HEK293 (cell line): ENCODE results near the gene MKNK2.

Experiments
- CTCF ChIP-seq: fragments of 450-650 bp; formaldehyde crosslinking; IDR thresholded peaks from 2 replicates; pipeline ENCODE4 v1.5.1; 2016; ENCODE audit warnings: missing biosample characterization, missing genetic modification characterization
- HOXC10 ChIP-seq: sonication (generic); formaldehyde crosslinking; IDR thresholded peaks from 2 replicates; pipeline ENCODE4 v1.8.1; 2023; ENCODE audit warnings: mild to moderate bottlenecking, missing genetic modification reagents
- KLF8 ChIP-seq: fragments of 450-650 bp; formaldehyde crosslinking; IDR thresholded peaks from 2 replicates; pipeline ENCODE4 v1.5.1; 2016; ENCODE audit warnings: missing biosample characterization, missing genetic modification characterization
- ZBTB20 ChIP-seq: fragments of 450-650 bp; formaldehyde crosslinking; IDR thresholded peaks from 2 replicates; pipeline ENCODE4 v1.5.1; 2016; ENCODE audit warnings: missing biosample characterization, missing genetic modification characterization
- ZBTB26 ChIP-seq: fragments of 450-650 bp; formaldehyde crosslinking; optimal IDR thresholded peaks from 2 replicates; pipeline ENCODE3; 2016; ENCODE audit warnings: missing biosample characterization, mild to moderate bottlenecking, missing genetic modification characterization
- ZNF202 ChIP-seq: fragments of 450-650 bp; formaldehyde crosslinking; IDR thresholded peaks from 2 replicates; pipeline ENCODE4 v1.5.1; 2016; ENCODE audit warnings: missing biosample characterization, missing genetic modification characterization, borderline replicate concordance
- ZNF341 ChIP-seq: fragments of 450-650 bp; formaldehyde crosslinking; IDR thresholded peaks from 2 replicates; pipeline ENCODE4; 2016; ENCODE audit warnings: low read depth, missing biosample characterization, missing genetic modification characterization
- ZNF664 ChIP-seq: fragments of 450-650 bp; formaldehyde crosslinking; IDR thresholded peaks from 2 replicates; pipeline ENCODE4 v1.5.1; 2016; ENCODE audit warnings: missing biosample characterization, missing genetic modification characterization
- ZNF830 ChIP-seq: fragments of 450-650 bp; IDR thresholded peaks from 2 replicates; pipeline ENCODE4 v1.5.0; 2018; ENCODE audit warnings: missing biosample characterization, missing genetic modification characterization, low read depth, mild to moderate bottlenecking, moderate library complexity

GRCh38 chr19:2072757-2073551, 21.9 kb upstream of the MKNK2 start:
- TF ChIP-seq HOXC10 (no peak), CTCF (no peak), ZNF830 (no peak), ZBTB26 (tag by site-specific recombination) (no peak), ZNF202 (tag by site-specific recombination) (no peak), KLF8 (tag by site-specific recombination) (no peak), ZNF341 (tag by site-specific recombination) (no peak), ZNF664 (tag by site-specific recombination) (no peak), ZBTB20 (no peak)
